ENCODE measurements around the gene MPG.
A peak's percentile ranks its signal among the peaks of the same experiment; 100 is the strongest.
"Not testable (repeated sequence)": the region's sequence is repeated elsewhere in the genome, so short reads cannot be mapped to it uniquely, and the experiment has no call there.

The MPG gene, protein sequence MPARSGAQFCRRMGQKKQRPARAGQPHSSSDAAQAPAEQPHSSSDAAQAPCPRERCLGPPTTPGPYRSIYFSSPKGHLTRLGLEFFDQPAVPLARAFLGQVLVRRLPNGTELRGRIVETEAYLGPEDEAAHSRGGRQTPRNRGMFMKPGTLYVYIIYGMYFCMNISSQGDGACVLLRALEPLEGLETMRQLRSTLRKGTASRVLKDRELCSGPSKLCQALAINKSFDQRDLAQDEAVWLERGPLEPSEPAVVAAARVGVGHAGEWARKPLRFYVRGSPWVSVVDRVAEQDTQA

DNA sequence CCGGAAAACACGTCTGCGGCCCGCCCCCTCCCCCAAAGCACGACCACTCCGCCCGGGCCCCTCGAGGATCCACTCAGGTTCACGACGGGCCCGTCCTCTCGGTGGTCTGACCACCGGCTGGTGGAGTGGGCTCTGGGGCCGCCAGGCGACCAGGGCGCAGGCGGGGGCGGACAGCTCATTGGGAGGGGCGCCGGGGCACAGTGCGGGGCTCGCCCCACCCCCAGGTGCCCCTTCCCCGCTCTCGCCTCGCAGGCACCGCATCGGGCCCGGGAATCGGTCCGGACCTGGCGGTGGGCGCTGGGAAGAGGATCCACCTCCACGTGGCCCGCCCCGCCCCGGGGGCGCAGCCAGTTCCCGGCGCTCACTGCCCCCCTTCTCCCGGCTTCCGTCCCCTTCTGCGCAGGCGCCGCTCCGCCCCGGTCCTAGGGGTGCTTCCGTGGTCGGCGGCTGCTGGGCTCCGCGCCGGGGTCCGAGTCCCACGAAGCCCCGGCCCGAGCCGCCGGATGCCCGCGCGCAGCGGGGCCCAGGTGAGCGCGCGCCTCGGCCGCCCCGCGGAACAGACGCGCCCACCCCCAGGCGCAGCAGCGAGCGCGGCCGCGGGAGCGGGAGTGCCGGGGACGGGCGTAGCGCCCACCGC, at the start of gene MPG:
Gene MPG, plus strand, starts transcription at position 419 of the 637 bp plus-strand sequence. Its CDS starts 85 bp downstream, at position 504.
- peak; percentile 78 to 85 for DNase-seq (ENCODE audit: low read depth in 2 of 2)
- peak within 1 kb of the TSS; percentile 58 to 77 for H3K4me3 ChIP-seq (replicated peaks in 1 of 2; ENCODE audit: low read depth in 2 of 2, low read length in 2 of 2)
- TF ChIP-seq, protein P1, sequence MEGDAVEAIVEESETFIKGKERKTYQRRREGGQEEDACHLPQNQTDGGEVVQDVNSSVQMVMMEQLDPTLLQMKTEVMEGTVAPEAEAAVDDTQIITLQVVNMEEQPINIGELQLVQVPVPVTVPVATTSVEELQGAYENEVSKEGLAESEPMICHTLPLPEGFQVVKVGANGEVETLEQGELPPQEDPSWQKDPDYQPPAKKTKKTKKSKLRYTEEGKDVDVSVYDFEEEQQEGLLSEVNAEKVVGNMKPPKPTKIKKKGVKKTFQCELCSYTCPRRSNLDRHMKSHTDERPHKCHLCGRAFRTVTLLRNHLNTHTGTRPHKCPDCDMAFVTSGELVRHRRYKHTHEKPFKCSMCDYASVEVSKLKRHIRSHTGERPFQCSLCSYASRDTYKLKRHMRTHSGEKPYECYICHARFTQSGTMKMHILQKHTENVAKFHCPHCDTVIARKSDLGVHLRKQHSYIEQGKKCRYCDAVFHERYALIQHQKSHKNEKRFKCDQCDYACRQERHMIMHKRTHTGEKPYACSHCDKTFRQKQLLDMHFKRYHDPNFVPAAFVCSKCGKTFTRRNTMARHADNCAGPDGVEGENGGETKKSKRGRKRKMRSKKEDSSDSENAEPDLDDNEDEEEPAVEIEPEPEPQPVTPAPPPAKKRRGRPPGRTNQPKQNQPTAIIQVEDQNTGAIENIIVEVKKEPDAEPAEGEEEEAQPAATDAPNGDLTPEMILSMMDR (IDR thresholded peaks at IDR 0.05; ENCODE audit: low read depth, low read length): no peak

DNA sequence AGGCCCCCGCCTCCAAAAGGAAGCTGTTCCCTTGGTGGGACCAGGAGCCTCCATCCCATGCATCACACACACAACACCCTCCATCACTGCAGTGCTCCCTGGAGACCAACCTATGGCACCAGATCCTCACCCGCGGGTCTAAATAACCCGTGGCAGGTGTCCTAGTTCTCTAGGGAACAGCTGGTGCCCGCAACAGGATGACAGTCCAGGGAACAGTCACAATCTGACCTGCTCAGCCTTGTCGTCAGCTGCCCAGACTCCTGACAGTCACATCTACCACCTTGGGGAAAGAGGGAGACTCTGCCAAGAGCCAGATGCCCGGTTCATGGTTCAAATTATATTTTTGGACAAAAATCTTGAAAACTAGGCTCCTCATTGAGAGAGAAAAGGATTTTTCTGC, 47.4 kb upstream of the MPG start:
- not testable (repeated sequence) for H3K4me3 ChIP-seq (replicated peaks in 1 of 2; ENCODE audit: low read depth in 2 of 2, low read length in 2 of 2); DNase-seq (ENCODE audit: low read depth in 2 of 2)

DNA sequence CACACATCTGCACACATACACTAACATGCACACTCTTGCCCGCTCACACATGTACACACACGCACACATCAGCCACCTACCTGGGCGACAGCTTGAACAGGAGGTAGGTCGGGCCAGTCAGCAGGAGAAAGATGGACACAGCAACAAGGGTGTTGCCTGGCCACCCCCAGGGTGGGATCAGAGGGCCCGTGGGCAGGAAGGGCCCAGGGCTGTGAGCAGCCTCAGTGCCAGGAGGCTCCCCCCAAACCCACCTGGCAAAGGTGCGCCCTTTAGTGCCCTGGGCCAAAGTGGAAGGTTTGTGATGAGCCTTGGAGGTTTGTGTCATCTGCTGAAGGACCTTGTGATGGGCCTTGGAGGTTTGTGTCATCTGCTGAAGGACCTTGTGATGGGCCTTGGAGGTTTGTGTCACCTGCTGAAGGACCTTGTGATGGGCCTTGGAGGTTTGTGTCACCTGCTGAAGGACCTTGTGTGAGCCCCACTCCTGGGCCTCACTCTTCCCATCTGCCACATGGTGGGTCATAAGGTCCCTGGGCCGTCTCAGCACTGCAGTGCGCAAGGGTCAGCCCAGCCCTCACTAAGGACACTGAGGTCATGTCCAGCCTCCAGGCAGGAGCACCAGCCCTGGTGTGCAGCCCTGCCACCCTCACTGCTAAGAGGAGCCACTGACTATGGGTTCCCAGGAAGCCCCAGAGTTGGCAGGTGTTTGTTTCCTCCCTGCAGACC, 44.7 kb upstream of the MPG start:
- not testable (repeated sequence) for DNase-seq (ENCODE audit: low read depth in 2 of 2); H3K4me3 ChIP-seq (replicated peaks in 1 of 2; ENCODE audit: low read depth in 2 of 2, low read length in 2 of 2)

DNA sequence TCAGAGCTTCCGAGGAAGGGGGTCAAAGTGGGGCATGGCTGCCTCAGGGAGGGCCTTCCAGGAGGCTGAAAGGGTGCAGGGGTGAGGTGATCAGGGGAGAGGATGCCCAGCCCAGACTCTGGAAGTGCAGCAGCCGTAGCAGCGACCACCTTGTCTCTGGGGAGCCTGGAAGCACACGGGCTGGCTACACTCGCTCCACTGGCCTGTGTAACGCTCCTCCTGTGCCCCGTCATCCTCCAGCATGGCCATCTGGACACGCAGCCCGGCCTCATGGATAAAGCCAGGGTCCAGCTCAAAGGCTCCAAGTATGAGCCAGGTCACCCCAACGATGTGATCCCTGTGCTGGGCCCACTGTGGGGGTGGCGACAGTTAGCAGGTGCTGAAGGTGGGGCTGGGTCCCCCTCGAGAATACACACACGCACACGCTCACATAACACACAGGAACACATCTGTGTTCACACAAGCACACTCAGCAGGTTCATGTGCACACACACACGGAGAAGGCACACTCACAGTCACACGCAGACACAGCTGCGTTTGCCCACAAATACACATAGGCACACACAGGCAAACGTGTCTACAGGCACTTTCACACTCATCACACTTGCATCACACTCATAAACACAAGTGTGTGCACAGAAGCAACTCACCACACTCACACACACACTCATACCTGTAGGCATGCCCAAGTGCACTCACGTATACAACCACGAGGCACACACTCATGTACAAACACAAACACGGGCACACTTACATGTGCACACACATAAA, 44.0 kb upstream of the MPG start:
- no peak for DNase-seq (ENCODE audit: low read depth in 2 of 2)
- no peak overlapping the region for H3K4me3 ChIP-seq (replicated peaks in 1 of 2; ENCODE audit: low read depth in 2 of 2, low read length in 2 of 2)
- TF ChIP-seq, protein P1 (IDR thresholded peaks at IDR 0.05; ENCODE audit: low read depth, low read length): no peak

DNA sequence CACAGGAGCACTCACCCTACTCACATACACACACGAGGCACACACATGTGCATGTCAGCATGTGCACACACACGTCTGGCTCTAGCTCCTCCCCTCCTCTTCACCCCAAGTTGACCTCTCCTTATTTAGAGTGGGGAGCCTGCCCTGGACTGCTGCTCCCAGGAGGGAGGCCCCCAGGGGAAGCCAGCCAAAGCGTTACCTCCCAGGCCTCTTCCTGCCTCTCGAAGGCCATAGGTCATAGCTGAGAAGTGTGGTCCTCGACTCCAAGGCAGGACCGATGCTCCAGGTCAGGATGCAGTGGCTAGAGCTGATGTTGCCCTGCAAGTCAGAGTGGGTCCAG, 43.4 kb upstream of the MPG start:
- no peak overlapping the region for H3K4me3 ChIP-seq (replicated peaks in 1 of 2; ENCODE audit: low read depth in 2 of 2, low read length in 2 of 2)
- TF ChIP-seq, protein P1 (IDR thresholded peaks at IDR 0.05; ENCODE audit: low read depth, low read length): no peak
- DNase-seq (ENCODE audit: low read depth in 2 of 2): no peak

DNA sequence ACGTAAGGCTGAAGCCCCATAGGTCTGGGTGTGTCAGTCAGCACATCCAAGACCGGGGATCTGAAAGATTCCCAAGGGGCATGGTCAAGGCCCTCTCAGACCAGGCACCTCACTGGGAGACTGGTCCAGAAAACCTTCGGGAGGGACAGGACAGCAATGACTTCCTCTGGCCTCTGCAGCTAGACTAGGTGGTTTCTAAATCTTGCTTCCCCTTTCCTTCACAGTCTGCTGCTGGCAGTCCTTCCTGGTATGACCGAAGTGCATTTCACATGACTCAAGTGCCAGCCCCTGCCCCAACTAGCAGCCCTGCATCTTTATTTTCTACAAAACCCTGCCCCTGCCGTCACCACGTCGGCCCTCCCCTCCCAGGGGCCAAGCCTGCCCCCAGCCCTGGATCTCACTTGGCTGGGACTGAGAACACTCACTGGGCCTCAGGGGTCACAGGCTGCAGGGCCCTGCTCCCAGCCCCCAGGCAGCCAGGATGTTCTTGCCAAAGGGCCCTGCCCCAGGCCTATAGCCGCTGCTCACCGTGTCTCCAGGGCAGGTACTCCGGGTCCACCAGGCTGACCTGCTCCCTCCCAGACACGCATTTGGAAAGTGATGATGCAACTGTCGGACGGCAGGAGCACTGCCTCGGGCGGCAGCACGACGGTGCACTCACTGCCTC, 42.9 kb upstream of the MPG start:
- no peak for DNase-seq (ENCODE audit: low read depth in 2 of 2)
- TF ChIP-seq, protein P1 (IDR thresholded peaks at IDR 0.05; ENCODE audit: low read depth, low read length): no peak
- no peak overlapping the region for H3K4me3 ChIP-seq (replicated peaks in 1 of 2; ENCODE audit: low read depth in 2 of 2, low read length in 2 of 2)

DNA sequence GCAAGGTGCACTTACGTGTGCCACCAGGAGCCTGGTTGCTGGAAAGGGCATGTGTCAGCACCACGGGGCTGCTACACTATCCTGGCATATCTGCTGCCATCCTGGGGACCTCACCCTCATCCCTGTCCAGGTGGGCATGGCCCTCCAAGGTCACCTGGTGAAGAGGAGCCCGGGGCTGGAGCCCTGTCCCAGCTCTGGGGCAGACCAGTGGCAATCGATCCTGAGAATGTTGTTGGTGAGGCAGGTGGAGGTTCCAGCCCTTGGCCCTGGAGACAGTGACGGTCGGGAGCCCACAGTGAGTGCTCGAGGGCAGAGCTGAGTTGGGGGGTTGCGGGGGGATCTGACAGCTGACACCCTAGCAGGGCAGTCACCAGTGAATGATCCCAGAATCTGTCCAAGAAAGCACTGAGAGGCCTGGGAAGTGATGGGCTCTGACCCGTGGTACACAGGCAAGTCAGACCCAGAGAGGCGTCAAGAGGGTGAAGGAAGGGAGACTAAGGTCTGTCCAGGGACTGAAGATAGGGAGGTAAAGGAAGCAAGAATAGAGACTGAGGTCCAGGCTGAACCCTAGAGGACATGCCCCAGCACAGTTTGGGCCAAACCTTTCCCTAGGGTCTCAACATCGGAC, 42.2 kb upstream of the MPG start:
- no peak for DNase-seq (ENCODE audit: low read depth in 2 of 2)
- TF ChIP-seq, protein P1 (IDR thresholded peaks at IDR 0.05; ENCODE audit: low read depth, low read length): no peak
- H3K4me3 ChIP-seq (replicated peaks in 1 of 2; ENCODE audit: low read depth in 2 of 2, low read length in 2 of 2): no peak overlapping the region

All from cardiac fibroblast (primary cell).